GM04503 (cell line): ENCODE results near the gene DCLK1.
"Not testable (repeated sequence)": the region's sequence is repeated elsewhere in the genome, so short reads cannot be mapped to it uniquely, and the experiment has no call there.

Source experiments
- DNase-seq: peaks from one replicate; pipeline ENCODE4 v3.0.0-alpha.2; 2012; ENCODE audit warnings: low read depth

DCLK1 gene

GRCh38 chr13:35984287-35984686 lies 146.9 kb downstream of the DCLK1 start:
- no peak for DNase-seq

- DNase-seq = not testable (repeated sequence)
Observed at GRCh38 chr13:35983703-35984102, 147.5 kb downstream of the DCLK1 start.

GRCh38 chr13:35983206-35983605 lies 148.0 kb downstream of the DCLK1 start:
- DNase-seq = no peak

- peak; percentile 81 for DNase-seq
Observed at GRCh38 chr13:35979361-35979951, 151.7 kb downstream of the DCLK1 start.

- DNase-seq = no peak
Observed at GRCh38 chr13:35978607-35979316, 152.4 kb downstream of the DCLK1 start.

- no peak for DNase-seq
Observed at GRCh38 chr13:35977060-35977459, 154.1 kb downstream of the DCLK1 start.

GRCh38 chr13:35976126-35976525 lies 155.1 kb downstream of the DCLK1 start:
- DNase-seq = no peak

- not testable (repeated sequence) for DNase-seq
Observed at GRCh38 chr13:35966951-35967350, 164.2 kb downstream of the DCLK1 start.

- no peak for DNase-seq
Observed at GRCh38 chr13:35966024-35966423, 165.2 kb downstream of the DCLK1 start.

- DNase-seq = no peak
Observed at GRCh38 chr13:35965226-35965927, 165.8 kb downstream of the DCLK1 start.

GRCh38 chr13:35964863-35965180 lies 166.4 kb downstream of the DCLK1 start:
- DNase-seq = no peak

GRCh38 chr13:35964011-35964862 lies 166.9 kb downstream of the DCLK1 start:
- no peak for DNase-seq

GRCh38 chr13:35961461-35962220 lies 169.5 kb downstream of the DCLK1 start:
- DNase-seq = no peak

GRCh38 chr13:35961002-35961401 lies 170.2 kb downstream of the DCLK1 start:
- DNase-seq = no peak

- DNase-seq = no peak
Observed at GRCh38 chr13:35957996-35958395, 173.2 kb downstream of the DCLK1 start.

GRCh38 chr13:35957241-35957731 lies 173.9 kb downstream of the DCLK1 start:
- DNase-seq = peak; percentile 75

- no peak for DNase-seq
Observed at GRCh38 chr13:35956074-35956473, 175.1 kb downstream of the DCLK1 start.

- DNase-seq = no peak
Observed at GRCh38 chr13:35954207-35954560, 177.0 kb downstream of the DCLK1 start.

GRCh38 chr13:35953537-35954206 lies 177.5 kb downstream of the DCLK1 start:
- peak; percentile 95 for DNase-seq

GRCh38 chr13:35947315-35947714 lies 183.9 kb downstream of the DCLK1 start:
- DNase-seq = no peak

GRCh38 chr13:35945368-35945767 lies 185.8 kb downstream of the DCLK1 start:
- DNase-seq = no peak
